GM23338 (cell line): ENCODE results near the gene PTPRN2.

Experiments used
- EZH2 ChIP-seq: fragments of 200-600 bp; sonication (generic); IDR thresholded peaks from one replicate; pipeline ENCODE4 v1.8.0; 2017; ENCODE audit warnings: antibody characterized with exemption, mild to moderate bottlenecking, low read depth; ENCODE audit not compliant: unreplicated experiment
- EZH2phosphoT487 ChIP-seq: fragments of 200-600 bp; sonication (generic); IDR thresholded peaks from one replicate; pipeline ENCODE4 v1.8.1; 2018; ENCODE audit warnings: antibody characterized with exemption; ENCODE audit not compliant: unreplicated experiment
- TF ChIP-seq, protein P1 (sequence below), 2 experiments: fragments of 200-600 bp in 1 of 2; sonication (generic) in 1 of 2; conservative IDR thresholded peaks; 2 replicates each; pipeline versions ENCODE4 v1.5.1 to v1.6.1; 2016 to 2017; ENCODE audit warnings: antibody characterized with exemption in 2 of 2, low read depth in 2 of 2, mild to moderate bottlenecking in 2 of 2, moderate library complexity in 1 of 2
- TF ChIP-seq, protein P2 (sequence below): IDR thresholded peaks from one replicate; pipeline ENCODE4 v1.6.1; 2018; ENCODE audit warnings: antibody characterized with exemption; ENCODE audit not compliant: unreplicated experiment

DNA sequence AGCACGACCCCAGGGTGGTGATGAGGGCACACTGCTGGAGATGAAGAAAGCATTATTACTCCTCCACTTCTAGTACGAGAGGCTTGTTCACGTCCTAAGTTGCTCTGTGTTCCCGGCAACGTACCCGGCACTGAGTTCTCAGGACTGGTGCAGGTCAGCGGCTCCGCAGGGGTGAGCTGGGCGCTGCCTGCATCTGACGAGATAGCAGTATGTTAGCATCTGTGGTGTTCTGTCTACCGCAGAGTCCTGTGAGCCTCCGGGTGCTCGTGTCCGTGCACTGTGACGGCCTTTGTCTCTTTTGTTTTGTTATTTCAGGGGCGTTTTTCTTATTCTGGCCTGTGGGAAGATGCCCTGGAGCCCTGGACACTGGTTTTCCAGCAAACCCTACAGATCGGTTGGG is 743.0 kb downstream of the PTPRN2 start:
- TF ChIP-seq, protein P1, sequence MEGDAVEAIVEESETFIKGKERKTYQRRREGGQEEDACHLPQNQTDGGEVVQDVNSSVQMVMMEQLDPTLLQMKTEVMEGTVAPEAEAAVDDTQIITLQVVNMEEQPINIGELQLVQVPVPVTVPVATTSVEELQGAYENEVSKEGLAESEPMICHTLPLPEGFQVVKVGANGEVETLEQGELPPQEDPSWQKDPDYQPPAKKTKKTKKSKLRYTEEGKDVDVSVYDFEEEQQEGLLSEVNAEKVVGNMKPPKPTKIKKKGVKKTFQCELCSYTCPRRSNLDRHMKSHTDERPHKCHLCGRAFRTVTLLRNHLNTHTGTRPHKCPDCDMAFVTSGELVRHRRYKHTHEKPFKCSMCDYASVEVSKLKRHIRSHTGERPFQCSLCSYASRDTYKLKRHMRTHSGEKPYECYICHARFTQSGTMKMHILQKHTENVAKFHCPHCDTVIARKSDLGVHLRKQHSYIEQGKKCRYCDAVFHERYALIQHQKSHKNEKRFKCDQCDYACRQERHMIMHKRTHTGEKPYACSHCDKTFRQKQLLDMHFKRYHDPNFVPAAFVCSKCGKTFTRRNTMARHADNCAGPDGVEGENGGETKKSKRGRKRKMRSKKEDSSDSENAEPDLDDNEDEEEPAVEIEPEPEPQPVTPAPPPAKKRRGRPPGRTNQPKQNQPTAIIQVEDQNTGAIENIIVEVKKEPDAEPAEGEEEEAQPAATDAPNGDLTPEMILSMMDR (conservative IDR thresholded peaks at IDR 0.05; ENCODE audit: low read depth in 2 of 2), result no peak
- TF ChIP-seq EZH2phosphoT487 (no peak), EZH2 (no peak)
- TF ChIP-seq, protein P2, sequence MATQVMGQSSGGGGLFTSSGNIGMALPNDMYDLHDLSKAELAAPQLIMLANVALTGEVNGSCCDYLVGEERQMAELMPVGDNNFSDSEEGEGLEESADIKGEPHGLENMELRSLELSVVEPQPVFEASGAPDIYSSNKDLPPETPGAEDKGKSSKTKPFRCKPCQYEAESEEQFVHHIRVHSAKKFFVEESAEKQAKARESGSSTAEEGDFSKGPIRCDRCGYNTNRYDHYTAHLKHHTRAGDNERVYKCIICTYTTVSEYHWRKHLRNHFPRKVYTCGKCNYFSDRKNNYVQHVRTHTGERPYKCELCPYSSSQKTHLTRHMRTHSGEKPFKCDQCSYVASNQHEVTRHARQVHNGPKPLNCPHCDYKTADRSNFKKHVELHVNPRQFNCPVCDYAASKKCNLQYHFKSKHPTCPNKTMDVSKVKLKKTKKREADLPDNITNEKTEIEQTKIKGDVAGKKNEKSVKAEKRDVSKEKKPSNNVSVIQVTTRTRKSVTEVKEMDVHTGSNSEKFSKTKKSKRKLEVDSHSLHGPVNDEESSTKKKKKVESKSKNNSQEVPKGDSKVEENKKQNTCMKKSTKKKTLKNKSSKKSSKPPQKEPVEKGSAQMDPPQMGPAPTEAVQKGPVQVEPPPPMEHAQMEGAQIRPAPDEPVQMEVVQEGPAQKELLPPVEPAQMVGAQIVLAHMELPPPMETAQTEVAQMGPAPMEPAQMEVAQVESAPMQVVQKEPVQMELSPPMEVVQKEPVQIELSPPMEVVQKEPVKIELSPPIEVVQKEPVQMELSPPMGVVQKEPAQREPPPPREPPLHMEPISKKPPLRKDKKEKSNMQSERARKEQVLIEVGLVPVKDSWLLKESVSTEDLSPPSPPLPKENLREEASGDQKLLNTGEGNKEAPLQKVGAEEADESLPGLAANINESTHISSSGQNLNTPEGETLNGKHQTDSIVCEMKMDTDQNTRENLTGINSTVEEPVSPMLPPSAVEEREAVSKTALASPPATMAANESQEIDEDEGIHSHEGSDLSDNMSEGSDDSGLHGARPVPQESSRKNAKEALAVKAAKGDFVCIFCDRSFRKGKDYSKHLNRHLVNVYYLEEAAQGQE, result no peak
